NT2/D1 (cell line): ENCODE measurements around the gene MVP.

ENCODE experiments used
- YY1 ChIP-seq: IDR thresholded peaks from 2 replicates; pipeline ENCODE4 v1.6.1; 2011; ENCODE audit not compliant: insufficient read length, insufficient read depth
- ZNF274 ChIP-seq: IDR thresholded peaks from 2 replicates; pipeline ENCODE4 v1.6.1; 2011; ENCODE audit warnings: mild to moderate bottlenecking, low read depth, low read length

DNA sequence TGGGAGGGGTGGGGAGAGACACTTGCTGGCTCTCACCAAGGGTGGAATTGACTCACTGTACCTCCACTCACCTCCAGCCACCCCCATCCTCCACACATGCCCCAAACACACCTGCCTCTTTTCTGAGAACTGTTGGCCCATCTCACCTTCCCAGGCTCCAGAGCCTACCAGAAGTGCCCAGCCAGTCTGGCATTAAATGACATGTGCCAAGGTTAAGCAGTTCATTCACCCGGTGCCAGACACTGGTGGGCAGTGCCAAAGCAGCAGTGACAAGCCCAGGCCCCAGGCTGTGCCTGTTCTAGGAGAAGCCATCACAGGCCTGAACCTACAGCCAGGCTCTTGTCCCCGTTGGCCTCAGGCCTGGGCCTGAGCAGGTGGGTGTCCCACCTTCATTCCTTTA, 11.2 kb downstream of the MVP start:
- no peak for TF ChIP-seq YY1
- no peak for TF ChIP-seq ZNF274
